ENCODE results near the gene COL5A2.
A peak's percentile ranks its signal among the peaks of the same experiment; 100 is the strongest.

The COL5A2 gene

GRCh38 chr2:189049709-189050164, 129.8 kb downstream of the COL5A2 start:
- no peak for DNase-seq (ENCODE audit: low read depth)
- H3K4me3 ChIP-seq (ENCODE audit: low read depth, low read length): no peak overlapping the region
- no peak for TF ChIP-seq CTCF (IDR thresholded peaks at IDR 0.05; ENCODE audit: low read depth, low read length, missing control alignments)
- in situ Hi-C loops (cut with HindIII; ENCODE audit: low sequenced_read_pairs): no loop called here

- DNase-seq (ENCODE audit: low read depth): no peak
- TF ChIP-seq CTCF (IDR thresholded peaks at IDR 0.05; ENCODE audit: low read depth, low read length, missing control alignments): no peak
- in situ Hi-C loops (cut with HindIII; ENCODE audit: low sequenced_read_pairs): no loop called here
- H3K4me3 ChIP-seq (ENCODE audit: low read depth, low read length): no peak overlapping the region
Measured at GRCh38 chr2:189048189-189048588, 131.4 kb downstream of the COL5A2 start.

- TF ChIP-seq CTCF (IDR thresholded peaks at IDR 0.05; ENCODE audit: low read depth, low read length, missing control alignments): no peak
- H3K4me3 ChIP-seq (ENCODE audit: low read depth, low read length): no peak overlapping the region
- DNase-seq (ENCODE audit: low read depth): no peak
- in situ Hi-C loops (cut with HindIII; ENCODE audit: low sequenced_read_pairs): no loop called here
Measured at GRCh38 chr2:189047171-189047888, 132.2 kb downstream of the COL5A2 start.

- in situ Hi-C loops (cut with HindIII; ENCODE audit: low sequenced_read_pairs): no loop called here
- H3K4me3 ChIP-seq (ENCODE audit: low read depth, low read length): no peak overlapping the region
- no peak for DNase-seq (ENCODE audit: low read depth)
- TF ChIP-seq CTCF (IDR thresholded peaks at IDR 0.05; ENCODE audit: low read depth, low read length, missing control alignments): no peak
Measured at GRCh38 chr2:189046320-189046719, 133.2 kb downstream of the COL5A2 start.

- DNase-seq (ENCODE audit: low read depth): no peak
Measured at GRCh38 chr2:189045836-189046235, 133.7 kb downstream of the COL5A2 start.

GRCh38 chr2:189037518-189037917, 142.0 kb downstream of the COL5A2 start:
- TF ChIP-seq CTCF (IDR thresholded peaks at IDR 0.05; ENCODE audit: low read depth, low read length, missing control alignments): no peak
- no peak overlapping the region for H3K4me3 ChIP-seq (ENCODE audit: low read depth, low read length)
- DNase-seq (ENCODE audit: low read depth): peak; percentile 57
- in situ Hi-C loops (cut with HindIII; ENCODE audit: low sequenced_read_pairs): no loop called here

More at GRCh38 chr2:189045836-189046235, 133.7 kb downstream of the COL5A2 start:
- TF ChIP-seq CTCF (IDR thresholded peaks at IDR 0.05; ENCODE audit: low read depth, low read length, missing control alignments): no peak
- H3K4me3 ChIP-seq (ENCODE audit: low read depth, low read length): no peak overlapping the region
- in situ Hi-C loops (cut with HindIII; ENCODE audit: low sequenced_read_pairs): no loop called here
